ENCODE measurements around the gene RALGPS1.

Gene RALGPS1

DNA sequence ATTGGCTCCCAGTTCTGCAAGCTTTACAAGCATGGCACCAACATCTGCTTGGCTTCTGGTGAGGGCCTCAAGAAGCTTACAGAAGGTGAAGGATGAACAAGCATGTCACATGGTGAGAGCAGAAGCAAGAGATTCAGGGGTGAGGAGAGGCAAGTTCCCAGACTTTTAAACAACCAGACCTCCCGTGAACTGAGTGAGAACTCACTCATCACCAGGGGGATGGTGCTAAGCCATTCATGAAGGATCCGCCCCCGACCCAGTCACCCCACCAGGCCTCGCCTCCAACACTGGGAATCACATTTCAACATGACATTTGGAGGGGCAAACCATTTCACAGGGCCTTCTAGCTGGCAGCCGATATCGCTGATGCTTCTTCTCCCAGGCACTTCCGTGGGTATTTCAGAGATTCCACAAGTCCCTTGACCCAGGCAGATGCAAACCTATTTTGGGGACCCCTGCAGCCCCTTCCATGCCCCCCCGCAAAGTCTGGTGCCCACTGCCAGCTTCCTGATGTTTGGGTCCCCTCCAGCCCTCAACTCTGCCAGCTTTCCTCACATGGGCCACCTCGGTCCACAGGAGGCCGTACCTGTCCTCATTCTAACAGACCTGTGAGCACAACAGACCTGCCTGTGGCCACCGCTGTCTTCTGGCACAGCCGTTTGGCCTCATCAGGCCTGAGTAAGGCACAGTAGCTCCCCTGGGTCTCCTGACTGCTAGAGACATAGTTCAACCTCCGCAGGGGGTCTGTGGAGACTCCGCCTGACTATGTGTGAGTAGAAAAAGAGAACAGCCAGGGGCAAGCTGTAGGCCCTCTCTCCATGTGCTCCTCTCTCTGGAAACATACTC, 268.5 kb downstream of the RALGPS1 start:
- in situ Hi-C loops (cut with MboI; ENCODE audit: low sequenced_read_pairs), result no loop called here

DNA sequence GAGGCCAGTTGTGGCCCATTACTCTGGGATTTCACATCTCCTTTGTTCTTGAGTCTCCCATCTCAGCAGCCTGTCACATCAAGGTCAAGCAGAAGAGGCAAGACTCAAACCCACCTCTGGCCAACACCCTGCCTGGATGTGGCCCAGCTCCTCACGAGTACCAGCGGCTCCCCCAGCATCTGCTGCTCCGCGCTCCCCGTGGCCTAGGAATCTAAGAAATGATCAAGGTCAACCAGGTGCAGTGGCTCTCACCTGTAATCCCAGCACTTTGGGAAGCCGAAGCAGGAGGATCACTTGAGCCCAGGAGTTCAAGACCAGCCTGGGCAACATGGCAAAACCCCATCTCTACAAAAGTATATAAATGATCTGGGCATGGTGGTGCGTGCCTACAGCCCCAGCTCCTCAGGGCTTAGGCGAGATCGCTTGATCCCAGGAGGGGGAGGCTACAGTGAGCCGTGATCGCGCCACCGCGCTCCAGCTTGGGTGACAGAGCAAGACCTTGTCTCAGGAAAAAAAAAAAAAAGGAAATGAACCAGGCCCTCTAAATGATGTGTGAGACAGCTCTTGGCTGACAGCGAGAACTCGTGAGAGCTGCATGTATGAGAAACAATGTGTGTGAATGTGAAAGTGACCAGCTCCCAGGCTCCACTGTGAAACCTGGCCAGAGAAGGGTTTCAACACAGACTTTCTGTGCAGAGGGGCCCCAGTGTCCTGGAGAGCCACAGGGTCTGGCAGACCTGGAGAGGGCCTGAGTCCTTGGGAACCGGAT, 269.4 kb downstream of the RALGPS1 start:
- in situ Hi-C loops (cut with MboI; ENCODE audit: low sequenced_read_pairs), result no loop called here

DNA sequence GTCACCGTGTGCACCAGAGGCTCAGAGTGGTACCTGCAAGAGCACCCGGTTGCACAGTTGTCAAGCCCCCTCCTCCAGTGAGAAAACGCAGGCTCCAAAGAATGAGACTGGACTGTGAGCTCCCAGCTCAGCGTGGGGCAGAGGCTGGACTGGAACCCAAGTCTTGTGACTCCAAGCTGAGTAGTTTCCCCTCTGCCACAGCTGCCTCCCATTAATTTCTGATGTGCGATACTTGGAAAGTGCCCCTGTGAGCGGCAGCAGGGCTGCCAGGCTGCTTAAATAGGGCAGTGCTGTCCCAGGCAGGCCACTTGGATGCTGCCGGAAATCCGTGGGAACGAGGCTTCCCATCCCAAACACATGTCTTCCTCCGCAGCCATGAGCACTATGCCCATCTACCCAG, 270.1 kb downstream of the RALGPS1 start:
- in situ Hi-C loops (cut with MboI; ENCODE audit: low sequenced_read_pairs), result no loop called here

DNA sequence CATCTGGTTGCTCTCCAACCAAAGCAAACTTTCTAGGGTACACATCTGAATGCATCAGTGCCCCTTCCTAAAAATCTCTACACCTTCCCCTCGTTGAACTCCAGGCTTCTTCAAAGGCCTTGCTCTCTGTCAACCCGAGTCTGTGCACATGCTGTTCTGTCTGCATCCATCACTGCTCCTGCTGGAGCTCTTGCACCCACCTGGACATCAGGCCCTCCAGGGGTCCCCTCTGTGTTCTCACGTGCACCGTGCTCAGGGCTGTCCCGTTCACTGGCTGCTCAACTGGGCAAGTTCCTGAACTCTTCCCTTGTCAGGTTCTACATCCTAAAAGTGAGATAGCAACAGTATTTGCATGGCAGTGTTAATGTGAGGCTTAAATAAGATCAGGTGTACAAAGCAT, 270.6 kb downstream of the RALGPS1 start:
- in situ Hi-C loops (cut with MboI; ENCODE audit: low sequenced_read_pairs), result no loop called here

DNA sequence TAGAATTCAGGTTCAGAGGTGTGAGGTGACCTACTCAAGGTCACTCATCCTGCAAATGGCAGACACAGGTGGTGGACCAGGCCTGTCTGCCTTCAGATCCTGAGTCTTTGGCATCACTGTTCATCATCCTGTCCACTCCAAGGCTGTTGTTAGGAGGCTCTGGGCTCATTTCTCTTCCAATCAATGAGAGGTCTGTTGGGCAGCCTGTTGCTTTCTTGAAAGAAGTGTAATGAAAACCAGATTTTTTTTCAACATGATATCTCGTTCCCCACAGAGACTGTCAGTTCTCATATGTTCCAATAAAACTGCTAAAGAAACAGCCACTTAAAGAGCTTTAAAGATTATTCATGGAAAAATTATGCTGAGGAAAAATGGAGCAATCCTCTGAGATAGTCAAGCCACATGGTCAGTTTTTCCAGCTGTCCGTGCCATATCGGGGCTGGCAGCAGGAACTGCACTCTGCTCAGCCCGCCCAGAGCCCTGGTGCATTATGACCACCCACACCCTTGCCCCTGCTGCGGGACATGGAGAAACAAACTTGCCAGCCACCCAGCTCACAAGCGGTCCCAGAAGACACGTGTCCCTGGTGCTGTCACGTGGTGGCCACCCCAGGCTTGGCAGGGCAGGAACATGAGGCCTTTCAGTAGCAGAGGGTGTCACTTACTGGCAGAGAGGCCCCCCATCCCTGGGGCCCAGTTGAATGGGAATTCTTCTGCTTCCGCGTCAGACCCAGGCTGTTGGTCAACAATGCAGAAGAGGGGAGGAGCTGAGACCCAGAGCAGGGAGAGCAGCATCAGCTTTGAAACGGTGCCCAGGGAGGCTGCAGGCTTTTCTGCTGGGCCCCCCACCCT, 271.6 kb downstream of the RALGPS1 start:
- in situ Hi-C loops (cut with MboI; ENCODE audit: low sequenced_read_pairs), result no loop called here

DNA sequence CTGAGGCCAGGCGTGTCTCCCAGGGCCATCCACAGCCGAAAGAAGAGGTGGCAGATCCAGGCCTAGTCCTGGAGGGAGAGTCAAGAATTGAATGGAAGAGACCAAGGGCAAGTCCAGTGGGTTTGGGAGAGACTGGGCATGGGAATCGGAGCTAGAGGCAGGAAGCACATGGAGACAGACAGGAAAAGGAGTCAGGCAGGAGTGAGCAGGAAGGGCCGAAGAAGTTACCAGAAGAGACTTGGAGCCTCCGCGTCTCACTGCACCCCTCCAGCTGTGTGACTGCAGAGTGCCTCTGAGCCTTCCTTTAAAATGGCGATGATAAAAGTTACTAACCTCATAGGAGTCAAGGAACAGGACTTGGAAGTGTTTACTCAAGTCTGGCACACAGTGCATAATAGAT, 272.2 kb downstream of the RALGPS1 start:
- in situ Hi-C loops (cut with MboI; ENCODE audit: low sequenced_read_pairs), result no loop called here

DNA sequence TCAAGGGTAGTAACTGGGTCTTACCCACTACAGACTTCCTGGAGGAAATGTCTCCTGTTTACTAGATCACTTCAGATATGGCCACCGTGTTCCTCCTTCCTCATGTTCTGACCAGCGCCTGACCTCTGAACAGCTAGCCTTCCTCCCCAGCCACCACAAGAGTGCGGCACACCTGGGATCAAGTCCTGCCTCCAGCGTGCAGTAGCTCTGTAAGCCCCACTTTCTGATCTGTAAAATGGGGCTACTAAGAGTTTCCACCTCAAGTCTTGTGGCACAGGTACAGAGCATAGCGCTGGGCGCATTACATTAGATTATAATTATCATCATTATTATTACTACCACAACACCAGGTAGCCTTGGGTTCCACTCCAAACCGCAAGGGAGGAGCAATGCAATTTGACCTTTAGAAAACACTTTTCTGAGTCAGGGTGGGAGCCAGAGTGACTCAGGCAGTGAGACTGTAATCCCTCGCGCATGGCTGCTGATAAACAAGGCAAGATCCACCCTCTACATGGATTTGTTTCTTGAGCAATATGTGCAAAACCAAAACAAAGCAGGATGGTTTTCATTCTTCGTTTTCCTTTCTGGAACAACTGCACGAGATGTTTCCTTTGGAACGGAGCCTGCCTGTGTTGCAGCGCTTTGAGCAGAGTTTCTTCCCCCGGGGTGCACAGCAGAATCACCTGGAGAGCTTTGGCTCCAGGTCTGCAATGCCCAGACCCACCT, 272.8 kb downstream of the RALGPS1 start:
- in situ Hi-C loops (cut with MboI; ENCODE audit: low sequenced_read_pairs), result no loop called here

DNA sequence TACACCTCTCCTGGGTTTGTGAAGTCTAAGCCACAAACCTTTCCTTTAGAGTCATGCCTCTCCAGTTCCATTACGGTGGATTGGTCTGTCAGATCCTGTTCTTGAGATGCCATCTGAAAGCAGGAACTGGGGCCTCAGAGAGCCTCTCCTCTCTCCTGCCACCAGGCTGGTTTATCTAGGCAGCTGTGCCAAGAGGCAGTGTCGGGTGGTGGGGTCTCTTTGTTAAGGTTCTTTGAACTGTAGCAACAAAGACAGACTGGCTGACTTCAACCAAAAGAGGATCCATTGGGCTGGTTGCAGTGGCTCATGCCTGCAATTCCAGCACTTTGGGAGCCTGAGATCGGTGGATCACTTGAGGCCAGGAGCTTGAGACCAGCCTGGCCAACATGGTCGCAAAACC, 273.8 kb downstream of the RALGPS1 start:
- in situ Hi-C loops (cut with MboI; ENCODE audit: low sequenced_read_pairs), result no loop called here

DNA sequence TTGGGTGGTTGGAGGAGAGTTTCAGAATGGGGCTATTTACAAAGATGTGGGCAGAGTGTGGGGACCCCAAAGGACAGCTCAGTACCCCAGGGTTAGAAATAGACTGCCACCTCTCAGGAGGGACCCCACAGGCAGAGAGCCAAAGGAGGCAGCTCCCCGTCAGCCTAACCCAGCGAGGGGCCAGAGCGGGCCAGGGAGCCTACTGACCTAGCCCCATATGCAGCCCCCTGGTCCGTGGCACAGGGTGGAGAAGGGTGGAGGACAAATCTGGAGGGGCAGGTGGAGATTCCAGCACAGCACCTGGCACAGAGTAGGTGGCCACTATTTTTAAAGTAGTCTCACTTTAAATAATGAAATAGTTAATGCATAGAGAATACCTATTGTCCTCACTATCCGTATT, 275.0 kb downstream of the RALGPS1 start:
- in situ Hi-C loops (cut with MboI; ENCODE audit: low sequenced_read_pairs), result loop anchor here (10.0 kb wide), 1 partner anchor 225 kb away; no protein-coding TSS in a partner anchor

DNA sequence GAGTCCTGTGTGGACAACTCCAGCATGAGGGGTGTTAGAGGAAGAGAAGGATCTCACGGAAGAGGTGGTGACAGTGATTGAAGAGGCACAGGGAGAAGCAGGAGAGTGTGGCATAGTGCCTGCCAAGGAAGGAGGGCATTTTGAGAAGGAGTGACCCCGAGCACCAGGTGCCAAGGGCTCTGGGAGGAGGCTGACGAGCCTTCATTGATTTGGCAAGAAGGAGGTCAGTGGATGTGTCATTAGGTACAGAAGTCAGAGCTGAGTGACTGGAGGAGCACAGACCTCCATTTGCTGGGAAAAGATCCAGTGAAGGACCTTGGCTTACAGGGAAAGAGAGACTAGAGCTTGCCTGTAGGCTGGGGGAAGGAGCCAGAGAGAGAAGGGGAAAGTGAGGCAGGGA, 278.2 kb downstream of the RALGPS1 start:
- in situ Hi-C loops (cut with MboI; ENCODE audit: low sequenced_read_pairs), result loop anchor here (10.0 kb wide), 1 partner anchor 228 kb away; no protein-coding TSS in a partner anchor

DNA sequence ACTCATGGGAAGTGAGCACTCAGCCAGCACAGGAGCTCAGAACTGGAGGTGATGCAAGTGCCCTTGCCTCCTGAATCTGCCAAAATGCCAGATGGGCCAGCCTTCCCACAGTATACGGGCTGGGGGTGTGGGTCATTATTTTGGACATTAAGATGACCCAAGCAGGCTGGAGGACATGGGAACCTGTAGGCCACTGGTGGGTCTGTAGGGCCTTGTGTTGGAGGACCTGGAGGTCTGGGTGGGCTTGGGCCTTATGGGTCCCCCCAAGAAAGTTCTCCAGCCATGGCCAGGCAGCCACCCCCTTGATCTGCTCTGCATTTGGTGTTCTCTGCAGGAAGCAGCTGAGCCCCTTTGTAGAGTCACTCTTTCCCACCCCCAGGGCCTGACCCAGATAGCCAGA, 278.9 kb downstream of the RALGPS1 start:
- in situ Hi-C loops (cut with MboI; ENCODE audit: low sequenced_read_pairs), result loop anchor here (10.0 kb wide), 1 partner anchor 229 kb away; no protein-coding TSS in a partner anchor

DNA sequence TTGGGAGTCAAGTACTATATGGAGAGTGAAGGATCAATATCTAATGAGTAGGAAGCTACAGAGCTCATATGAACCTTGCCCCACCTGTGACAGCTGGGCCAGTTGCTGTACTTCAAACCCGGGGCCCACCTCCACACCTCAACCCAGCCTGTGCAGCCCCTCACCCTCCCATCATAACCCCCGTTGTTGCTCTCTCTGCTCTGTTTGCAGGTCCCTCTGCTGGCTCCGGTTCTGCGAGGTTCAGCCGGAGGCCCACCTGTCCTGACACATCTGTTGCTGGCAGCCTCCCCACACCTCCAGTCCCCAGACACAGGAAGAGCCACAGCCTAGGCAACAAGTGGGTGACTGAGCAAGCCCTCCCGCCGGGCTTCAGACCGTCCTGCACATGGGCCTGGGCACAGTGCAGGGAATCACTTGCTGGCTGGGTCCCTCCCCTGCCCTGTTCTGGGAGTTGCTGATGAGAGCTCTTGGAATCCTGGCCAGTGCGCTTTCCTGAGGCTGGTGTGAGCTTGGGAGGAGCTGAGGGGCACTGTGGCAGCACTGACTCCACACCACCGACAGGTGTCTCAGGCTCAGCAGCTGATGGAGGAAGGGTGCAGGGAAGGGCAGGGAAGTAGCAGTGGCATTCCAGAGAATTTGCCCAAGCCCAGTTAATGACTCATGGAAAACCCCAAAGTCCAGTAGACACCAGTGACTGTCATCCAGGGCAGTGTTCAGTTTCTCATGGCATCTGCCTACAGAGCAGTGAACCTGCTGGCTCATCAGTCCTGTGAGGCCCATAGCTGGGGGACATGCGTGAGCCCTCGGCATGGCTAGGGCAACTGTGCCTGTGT, 280.5 kb downstream of the RALGPS1 start:
- in situ Hi-C loops (cut with MboI; ENCODE audit: low sequenced_read_pairs), result loop anchor here (10.0 kb wide), 1 partner anchor 230 kb away; no protein-coding TSS in a partner anchor

DNA sequence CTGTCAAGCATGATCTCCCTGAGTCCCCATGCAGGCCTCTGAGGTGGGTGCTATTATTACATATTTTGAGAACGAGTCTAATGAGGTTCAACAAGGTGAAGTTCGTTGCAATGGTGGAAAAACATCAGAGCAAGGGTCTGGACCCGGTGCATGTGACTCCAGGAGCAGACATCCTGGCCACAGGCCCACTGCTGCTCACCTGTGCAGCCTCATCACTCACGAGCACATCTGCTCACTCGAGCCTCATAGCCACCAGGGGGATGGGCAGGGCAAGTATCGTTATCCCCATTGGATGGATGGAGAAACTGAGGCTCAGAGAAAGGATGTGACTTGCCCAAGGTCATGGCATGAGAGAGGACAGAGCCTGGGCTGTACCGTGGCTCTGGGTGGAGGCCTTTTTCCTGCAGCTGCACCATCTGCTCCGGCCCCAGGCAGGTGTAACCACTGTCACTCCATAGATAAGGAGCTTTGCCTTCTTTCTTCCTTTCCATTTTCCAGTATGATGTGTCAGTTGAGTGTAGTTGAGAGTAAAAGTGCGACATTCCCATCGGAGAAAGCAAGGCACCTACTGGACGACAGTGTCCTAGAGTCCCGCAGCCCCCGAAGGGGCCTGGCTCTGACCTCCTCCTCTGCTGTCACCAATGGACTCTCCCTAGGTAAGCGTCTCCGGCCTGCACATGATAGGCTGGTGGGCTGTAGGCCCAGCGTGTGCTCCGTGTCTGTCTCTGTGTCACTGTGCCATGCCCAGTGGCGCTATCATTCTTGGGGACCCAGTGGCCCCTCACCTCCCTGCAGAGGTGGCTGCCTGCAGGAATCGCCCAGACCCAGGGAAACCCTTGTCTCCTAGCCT, 281.6 kb downstream of the RALGPS1 start:
- in situ Hi-C loops (cut with MboI; ENCODE audit: low sequenced_read_pairs), result loop anchor here (10.0 kb wide), 1 partner anchor 231 kb away; no protein-coding TSS in a partner anchor

DNA sequence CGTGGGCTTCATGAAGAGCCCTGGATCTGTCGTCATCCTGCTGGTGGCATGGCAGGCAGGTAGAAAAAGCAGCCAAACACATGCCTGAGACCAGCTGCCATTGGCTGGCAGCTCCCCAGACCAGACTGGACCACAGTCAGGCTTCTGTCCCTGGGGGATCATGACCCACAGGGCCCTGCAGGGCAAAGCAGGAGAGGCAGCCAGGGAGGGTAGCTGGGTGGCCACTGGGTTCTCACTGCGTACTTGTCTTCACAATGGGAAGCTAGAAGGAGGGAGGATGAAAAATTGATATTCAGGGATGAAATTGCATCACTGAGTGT, 282.2 kb downstream of the RALGPS1 start:
- in situ Hi-C loops (cut with MboI; ENCODE audit: low sequenced_read_pairs), result loop anchor here (10.0 kb wide), 1 partner anchor 232 kb away; no protein-coding TSS in a partner anchor

DNA sequence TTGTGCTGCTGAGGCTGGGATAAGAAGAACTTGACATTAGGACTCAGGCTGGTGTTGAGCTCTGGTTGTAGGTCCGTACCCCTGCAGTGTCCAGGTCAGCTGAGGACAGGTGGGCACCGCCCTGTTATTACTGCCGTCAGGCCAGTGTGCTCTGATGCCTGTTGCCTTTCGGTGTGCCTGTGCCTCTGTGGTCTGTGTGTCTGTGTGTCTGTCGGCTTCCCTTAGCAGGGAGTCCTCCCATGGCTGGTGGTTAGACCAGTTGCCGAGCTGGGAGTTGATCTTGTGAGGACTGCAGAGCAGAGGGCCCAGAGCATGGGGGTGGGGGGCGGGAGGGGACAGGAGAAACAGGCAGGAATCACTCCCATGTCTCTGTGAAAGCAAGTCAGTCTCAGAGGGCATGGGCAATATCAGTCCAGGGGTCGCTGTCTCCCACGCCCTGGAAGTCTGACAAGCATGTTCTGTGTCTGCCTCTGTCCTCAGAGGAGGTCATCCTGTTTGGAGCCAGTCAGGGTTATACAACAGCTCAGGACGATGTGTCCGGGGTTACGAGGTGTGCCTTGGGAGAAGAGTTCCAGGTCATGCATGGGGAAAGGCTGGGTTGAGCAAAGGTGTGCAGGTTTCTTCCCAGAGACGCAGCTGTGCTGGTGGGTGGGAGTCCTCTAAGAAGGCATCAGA, 282.7 kb downstream of the RALGPS1 start:
- in situ Hi-C loops (cut with MboI; ENCODE audit: low sequenced_read_pairs), result loop anchor here (10.0 kb wide), 1 partner anchor 233 kb away; no protein-coding TSS in a partner anchor

DNA sequence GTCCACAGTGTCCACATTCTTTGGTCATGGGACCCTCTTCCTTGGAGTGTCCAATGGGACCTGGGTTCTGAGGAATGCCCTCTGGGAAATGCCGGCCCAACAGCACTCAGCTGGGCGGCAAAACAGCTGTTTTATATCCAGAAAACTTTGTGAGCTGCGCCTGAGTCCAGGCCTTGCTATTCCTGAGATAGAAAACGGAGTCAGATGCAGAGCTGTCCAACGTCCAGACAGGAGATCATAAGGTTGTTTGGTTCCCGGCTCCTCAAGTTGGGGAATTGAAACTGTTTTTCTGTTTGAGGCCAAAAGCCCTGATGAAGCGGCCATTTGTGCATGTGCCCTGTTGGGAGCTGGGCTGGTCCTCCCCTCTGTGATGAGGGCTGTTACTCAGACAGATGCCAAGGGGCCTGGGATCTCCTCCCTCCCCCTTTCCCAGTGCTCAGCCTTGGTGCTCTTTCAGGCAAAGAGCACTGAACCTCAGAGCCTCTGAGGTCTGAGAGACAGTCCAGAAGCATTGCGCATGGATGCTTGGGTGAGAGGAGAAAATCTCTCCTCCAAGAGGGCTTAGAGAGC, 283.4 kb downstream of the RALGPS1 start:
- in situ Hi-C loops (cut with MboI; ENCODE audit: low sequenced_read_pairs), result loop anchor here (10.0 kb wide), 1 partner anchor 233 kb away; no protein-coding TSS in a partner anchor

DNA sequence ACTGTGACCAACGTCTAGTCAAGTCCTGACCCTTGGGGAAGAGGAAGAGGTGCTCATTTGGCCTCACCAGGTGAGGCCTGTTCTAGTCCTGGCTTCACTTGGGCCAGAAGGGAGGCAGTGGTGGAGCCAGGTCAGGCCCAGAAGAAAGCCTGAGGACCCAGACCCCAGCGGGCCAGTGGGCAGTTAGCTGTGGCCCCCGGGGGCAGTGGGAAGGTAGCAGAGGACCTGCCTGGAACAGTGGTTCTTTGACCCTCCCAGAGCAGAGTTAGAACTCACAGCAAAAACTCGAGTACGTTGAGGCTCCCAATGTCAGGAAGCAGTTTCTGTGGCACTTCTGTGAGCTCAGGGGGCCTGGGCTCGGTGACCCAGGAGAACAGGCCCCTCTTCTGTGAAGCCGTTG, 284.0 kb downstream of the RALGPS1 start:
- in situ Hi-C loops (cut with MboI; ENCODE audit: low sequenced_read_pairs), result loop anchor here (10.0 kb wide), 1 partner anchor 234 kb away; no protein-coding TSS in a partner anchor
